AG09309 (cell line): ENCODE results near the gene TPX2.
A peak's percentile ranks its signal among the peaks of the same experiment; 100 is the strongest.

Experiments used
- DNase-seq: peaks from one replicate; pipeline ENCODE4 v3.0.0-alpha.2; 2010; ENCODE audit warnings: low read depth
- H3K4me3 ChIP-seq: 2 replicates; pipeline ENCODE4 v1.5.1; 2011; ENCODE audit warnings: mild to moderate bottlenecking, low read depth, low read length, moderate library complexity; ENCODE audit not compliant: control insufficient read depth
- TF ChIP-seq, protein P1 (sequence below): IDR thresholded peaks from 2 replicates; pipeline ENCODE4 v1.5.1; 2011; ENCODE audit warnings: mild to moderate bottlenecking, low read depth, low read length, inconsistent platforms; ENCODE audit not compliant: insufficient read depth, control insufficient read depth; ENCODE audit errors: missing control alignments

Gene TPX2

DNA sequence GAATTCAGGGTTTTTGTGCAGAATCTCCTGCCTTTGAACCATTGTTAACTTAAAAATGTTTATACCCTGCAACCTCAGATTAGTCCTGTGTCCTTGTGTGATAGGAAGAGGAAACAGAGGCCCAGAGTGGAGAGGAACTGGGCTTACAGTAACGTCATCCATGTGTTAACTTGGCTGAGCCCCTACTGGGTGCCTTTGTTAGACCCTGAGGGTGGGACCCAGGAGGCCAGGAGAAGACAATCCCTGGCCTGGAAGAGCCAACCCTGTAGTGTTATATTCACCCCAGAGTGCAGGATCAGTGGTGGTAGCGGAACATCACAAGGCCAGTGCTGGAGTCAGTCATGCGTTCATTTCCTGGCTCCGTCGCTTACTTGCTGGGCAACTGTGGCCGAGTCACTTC is 90.6 kb downstream of the TPX2 start:
- no peak for DNase-seq
- TF ChIP-seq, protein P1, sequence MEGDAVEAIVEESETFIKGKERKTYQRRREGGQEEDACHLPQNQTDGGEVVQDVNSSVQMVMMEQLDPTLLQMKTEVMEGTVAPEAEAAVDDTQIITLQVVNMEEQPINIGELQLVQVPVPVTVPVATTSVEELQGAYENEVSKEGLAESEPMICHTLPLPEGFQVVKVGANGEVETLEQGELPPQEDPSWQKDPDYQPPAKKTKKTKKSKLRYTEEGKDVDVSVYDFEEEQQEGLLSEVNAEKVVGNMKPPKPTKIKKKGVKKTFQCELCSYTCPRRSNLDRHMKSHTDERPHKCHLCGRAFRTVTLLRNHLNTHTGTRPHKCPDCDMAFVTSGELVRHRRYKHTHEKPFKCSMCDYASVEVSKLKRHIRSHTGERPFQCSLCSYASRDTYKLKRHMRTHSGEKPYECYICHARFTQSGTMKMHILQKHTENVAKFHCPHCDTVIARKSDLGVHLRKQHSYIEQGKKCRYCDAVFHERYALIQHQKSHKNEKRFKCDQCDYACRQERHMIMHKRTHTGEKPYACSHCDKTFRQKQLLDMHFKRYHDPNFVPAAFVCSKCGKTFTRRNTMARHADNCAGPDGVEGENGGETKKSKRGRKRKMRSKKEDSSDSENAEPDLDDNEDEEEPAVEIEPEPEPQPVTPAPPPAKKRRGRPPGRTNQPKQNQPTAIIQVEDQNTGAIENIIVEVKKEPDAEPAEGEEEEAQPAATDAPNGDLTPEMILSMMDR, result no peak
- H3K4me3 ChIP-seq, result no peak overlapping the region

DNA sequence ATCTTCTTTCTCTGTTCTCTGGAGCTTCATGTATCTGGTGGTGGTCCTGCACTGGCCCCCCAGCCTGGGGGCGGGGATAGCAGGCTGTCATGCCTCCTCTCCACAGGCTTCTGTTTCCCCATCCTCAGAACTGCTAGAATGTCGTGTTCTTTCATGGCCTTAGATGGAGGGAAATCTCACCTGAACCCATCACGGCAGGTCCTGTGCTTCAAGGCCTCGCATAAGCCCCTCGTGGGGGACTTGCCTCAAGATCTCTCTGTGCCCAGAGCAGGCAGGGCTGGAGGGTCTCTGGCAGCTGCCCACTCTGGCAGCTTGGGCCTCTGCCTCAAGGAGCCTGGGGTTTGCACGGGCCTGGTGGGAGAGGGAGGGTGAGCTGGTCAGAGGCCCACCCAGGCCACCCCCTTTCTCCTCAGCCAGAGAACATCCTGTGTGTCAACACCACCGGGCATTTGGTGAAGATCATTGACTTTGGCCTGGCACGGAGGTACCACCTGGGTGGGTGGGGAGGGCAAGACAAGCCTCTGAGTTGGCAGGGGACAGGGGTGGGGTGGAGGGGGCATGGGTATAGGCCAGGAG is 91.4 kb downstream of the TPX2 start:
- TF ChIP-seq, protein P1, result no peak
- H3K4me3 ChIP-seq, result no peak overlapping the region
- no peak for DNase-seq

DNA sequence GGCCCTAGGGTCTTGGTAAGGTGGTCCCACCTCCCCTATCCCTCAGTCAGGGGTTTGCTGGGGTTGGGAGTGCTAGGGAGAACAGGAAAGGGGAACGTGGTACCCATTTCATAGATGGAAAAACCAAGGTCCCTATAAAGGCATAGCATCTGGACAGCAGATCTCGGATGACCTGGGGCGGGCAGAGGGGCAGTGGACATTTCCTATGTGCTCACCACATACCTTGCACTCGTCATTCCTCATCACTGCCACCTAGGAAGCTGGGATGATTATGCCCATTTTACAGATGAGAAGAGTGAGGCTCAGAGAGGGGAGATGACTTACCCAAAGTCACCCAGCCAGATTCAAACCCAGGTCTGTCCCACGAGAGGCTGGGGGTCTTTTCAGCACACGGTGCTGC is 92.1 kb downstream of the TPX2 start:
- no peak for DNase-seq
- H3K4me3 ChIP-seq, result no peak overlapping the region
- TF ChIP-seq, protein P1, result no peak

DNA sequence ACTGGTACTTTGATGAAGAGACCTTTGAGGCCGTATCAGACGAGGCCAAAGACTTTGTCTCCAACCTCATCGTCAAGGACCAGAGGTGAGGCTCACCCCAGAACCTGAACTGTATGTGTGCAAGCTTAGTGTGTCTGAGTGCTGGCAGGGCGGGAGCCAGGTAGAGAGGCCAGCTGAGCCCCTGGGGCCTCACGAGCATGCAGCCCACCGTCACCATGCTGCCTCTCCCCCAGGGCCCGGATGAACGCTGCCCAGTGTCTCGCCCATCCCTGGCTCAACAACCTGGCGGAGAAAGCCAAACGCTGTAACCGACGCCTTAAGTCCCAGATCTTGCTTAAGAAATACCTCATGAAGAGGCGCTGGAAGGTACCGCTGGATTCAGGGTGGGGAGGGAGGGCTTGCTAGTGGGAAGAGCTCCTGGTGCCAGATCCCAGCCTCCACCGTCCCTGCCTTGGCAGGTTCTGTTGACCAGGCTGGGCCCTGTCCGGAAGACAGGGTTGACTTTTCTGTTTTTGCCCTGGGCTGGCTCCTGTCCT is 92.7 kb downstream of the TPX2 start:
- DNase-seq, result no peak
- H3K4me3 ChIP-seq, result no peak overlapping the region
- TF ChIP-seq, protein P1, result no peak

DNA sequence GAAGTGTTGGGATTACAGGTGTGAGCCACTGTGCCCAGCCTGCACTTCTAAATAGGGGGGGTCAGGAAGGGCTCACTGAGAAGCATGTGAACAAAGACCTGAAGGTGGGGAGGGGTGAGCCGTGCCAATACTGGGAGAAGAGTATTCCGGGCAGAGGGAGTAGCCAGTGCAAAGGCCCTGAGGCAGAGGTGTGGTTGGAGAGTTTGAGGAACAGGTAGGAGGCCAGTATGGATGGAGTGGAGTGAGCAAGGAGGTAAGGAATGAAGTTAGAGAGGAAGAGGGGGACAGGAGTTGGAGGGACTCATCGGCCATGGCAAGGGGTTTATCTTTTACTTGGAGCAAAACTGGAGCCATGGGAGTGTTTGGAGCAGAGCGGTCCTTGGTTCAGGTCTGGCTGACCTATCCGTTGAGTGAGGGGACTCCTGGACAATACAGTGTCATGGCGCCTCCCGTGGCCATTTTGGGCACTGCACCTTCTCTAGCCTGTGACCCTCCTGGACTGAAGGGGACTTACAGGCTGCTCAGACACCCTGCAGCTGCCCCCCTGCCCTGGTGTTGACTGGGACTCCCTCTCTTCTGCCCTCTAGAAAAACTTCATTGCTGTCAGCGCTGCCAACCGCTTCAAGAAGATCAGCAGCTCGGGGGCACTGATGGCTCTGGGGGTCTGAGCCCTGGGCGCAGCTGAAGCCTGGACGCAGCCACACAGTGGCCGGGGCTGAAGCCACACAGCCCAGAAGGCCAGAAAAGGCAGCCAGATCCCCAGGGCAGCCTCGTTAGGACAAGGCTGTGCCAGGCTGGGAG is 94.2 kb downstream of the TPX2 start:
- TF ChIP-seq, protein P1, result peak; percentile 90
- no peak for DNase-seq
- H3K4me3 ChIP-seq, result no peak overlapping the region

DNA sequence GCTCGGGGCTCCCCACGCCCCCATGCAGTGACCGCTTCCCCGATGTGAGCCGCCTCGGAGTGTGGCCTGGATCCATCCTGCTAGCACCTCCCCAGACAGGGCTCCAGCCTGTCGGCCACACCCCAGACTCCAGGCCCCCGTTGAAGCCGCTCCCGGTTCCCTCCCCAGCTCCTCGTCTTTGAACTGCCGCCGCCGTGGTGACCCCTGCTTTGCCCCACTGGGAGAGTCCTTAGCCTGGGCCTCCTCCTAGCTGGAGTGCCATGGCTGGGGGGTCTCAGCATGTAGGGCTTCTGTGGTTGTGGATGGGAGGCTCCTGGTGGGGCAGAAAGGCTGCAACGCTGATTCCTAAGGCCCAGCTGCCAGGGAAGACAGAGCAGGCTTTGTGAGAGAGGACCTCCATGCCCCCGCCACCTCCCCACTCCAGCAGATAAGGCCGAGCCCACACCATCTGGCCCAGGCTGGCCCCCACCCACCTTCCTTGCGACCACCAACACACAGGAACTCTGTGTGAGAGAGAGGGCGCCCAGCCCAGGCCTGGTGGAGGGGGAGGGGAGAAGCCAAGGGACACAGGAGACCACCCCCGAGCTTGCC is 94.9 kb downstream of the TPX2 start:
- DNase-seq, result no peak
- TF ChIP-seq, protein P1, result no peak
- no peak overlapping the region for H3K4me3 ChIP-seq
